NB4 (cell line): ENCODE measurements around the gene RACGAP1.

Experiments
- DNase-seq: peaks from one replicate; pipeline ENCODE4 v3.0.0; 2010; ENCODE audit warnings: low read depth
- H3K4me3 ChIP-seq: one replicate; pipeline ENCODE4 v1.5.1; 2011; ENCODE audit warnings: mild to moderate bottlenecking, low read depth, low read length, moderate library complexity
- MYC ChIP-seq: IDR thresholded peaks from 2 replicates; pipeline ENCODE4 v1.6.1; 2011; ENCODE audit warnings: low read depth, low read length
- POLR2A ChIP-seq: IDR thresholded peaks from 2 replicates; pipeline ENCODE4 v1.6.1; 2011; ENCODE audit warnings: mild to moderate bottlenecking; ENCODE audit not compliant: insufficient read length; ENCODE audit errors: extremely low read depth
- TF ChIP-seq, protein P1 (sequence below): IDR thresholded peaks from one replicate; pipeline ENCODE4 v1.5.1; 2012; ENCODE audit warnings: low read depth, low read length
- TF ChIP-seq, protein P2 (sequence below): IDR thresholded peaks from 2 replicates; pipeline ENCODE4 v1.6.1; 2011; ENCODE audit warnings: low read depth, low read length

Gene RACGAP1

DNA sequence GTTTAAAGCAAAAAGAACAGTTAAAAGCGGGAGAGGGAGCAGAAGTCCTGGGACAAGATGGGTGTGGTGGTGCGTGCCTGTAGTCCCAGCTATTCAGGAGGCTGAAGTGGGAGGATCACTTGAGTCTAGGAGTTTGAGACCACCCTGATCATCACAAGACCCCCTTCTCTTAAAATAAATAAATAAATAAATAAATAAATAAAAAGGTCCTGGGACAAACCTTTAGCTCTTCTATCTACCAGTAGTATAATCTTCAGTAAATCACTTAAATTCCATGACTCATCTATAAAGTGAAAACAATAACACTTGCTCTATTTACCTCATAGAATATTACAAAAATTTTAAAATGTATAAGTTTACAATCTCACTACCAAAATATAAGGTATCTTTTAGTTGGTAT lies 5.8 kb downstream of the RACGAP1 start:
- no peak for DNase-seq
- no peak overlapping the region for H3K4me3 ChIP-seq
- TF ChIP-seq, protein P1, sequence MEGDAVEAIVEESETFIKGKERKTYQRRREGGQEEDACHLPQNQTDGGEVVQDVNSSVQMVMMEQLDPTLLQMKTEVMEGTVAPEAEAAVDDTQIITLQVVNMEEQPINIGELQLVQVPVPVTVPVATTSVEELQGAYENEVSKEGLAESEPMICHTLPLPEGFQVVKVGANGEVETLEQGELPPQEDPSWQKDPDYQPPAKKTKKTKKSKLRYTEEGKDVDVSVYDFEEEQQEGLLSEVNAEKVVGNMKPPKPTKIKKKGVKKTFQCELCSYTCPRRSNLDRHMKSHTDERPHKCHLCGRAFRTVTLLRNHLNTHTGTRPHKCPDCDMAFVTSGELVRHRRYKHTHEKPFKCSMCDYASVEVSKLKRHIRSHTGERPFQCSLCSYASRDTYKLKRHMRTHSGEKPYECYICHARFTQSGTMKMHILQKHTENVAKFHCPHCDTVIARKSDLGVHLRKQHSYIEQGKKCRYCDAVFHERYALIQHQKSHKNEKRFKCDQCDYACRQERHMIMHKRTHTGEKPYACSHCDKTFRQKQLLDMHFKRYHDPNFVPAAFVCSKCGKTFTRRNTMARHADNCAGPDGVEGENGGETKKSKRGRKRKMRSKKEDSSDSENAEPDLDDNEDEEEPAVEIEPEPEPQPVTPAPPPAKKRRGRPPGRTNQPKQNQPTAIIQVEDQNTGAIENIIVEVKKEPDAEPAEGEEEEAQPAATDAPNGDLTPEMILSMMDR: no peak

DNA sequence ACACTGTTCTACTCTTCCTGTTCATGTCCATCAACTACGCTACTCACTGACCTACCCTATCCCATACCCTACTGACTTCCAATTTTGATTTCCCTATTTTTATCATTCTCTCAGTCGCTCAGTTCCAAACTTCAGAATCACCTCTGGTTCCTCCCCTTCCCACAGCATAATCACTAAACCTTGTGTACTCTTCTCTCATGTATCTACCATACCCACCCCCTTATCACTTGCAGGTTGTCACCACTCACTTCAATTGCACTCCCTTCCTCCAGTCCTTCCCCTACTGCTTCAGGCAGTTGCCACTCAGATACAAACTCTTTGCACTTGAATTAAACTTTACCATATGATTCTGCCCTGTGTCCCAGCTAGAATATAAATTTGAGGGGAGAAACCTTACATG lies 6.3 kb downstream of the RACGAP1 start:
- DNase-seq: no peak
- no peak overlapping the region for H3K4me3 ChIP-seq
- TF ChIP-seq, protein P2, sequence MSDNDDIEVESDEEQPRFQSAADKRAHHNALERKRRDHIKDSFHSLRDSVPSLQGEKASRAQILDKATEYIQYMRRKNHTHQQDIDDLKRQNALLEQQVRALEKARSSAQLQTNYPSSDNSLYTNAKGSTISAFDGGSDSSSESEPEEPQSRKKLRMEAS: no peak
- TF ChIP-seq, protein P1: no peak
- no peak for TF ChIP-seq MYC

DNA sequence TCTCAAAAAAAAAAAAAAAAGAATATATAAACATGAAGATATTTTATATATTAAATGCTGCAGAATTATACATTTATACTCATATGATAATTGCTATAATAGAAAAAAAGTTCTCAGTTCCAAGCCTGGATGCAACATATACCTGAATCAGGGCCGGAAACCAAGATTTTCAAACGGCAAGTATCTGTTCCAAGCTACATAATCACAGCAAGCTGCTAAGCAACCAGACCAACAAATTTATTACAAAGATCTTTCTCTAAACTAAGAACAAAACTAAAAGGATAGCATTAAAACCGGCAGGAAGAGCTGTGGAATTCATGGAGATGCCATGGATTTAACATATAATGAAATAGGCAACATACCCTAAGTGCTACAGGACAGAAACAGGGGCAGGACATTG lies 7.1 kb downstream of the RACGAP1 start:
- H3K4me3 ChIP-seq: no peak overlapping the region
- TF ChIP-seq, protein P2: no peak
- TF ChIP-seq, protein P1: no peak
- TF ChIP-seq MYC (no peak), POLR2A (no peak)
- DNase-seq: no peak

DNA sequence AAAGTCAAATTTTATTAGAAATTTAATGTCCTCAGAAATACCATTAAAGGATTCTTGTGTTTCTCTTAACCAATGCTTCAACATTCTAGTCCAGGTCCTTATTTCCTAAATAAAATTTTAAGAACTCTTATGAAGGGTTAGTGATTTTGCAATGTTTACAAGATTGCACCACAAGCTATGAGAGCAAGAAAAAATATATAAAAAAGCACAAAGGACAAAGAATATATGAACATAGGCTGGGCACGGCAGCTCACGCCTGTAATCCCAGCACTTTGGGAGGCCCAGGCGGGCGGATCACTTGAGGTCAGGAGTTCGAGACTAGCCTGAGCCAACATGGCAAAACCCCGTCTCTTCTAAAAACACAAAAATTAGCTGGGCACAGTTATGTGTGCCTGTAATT lies 7.7 kb downstream of the RACGAP1 start:
- DNase-seq: peak; percentile 56
- TF ChIP-seq MYC (no peak), POLR2A (no peak)
- TF ChIP-seq, protein P1: no peak
- TF ChIP-seq, protein P2: no peak
- H3K4me3 ChIP-seq: no peak overlapping the region

DNA sequence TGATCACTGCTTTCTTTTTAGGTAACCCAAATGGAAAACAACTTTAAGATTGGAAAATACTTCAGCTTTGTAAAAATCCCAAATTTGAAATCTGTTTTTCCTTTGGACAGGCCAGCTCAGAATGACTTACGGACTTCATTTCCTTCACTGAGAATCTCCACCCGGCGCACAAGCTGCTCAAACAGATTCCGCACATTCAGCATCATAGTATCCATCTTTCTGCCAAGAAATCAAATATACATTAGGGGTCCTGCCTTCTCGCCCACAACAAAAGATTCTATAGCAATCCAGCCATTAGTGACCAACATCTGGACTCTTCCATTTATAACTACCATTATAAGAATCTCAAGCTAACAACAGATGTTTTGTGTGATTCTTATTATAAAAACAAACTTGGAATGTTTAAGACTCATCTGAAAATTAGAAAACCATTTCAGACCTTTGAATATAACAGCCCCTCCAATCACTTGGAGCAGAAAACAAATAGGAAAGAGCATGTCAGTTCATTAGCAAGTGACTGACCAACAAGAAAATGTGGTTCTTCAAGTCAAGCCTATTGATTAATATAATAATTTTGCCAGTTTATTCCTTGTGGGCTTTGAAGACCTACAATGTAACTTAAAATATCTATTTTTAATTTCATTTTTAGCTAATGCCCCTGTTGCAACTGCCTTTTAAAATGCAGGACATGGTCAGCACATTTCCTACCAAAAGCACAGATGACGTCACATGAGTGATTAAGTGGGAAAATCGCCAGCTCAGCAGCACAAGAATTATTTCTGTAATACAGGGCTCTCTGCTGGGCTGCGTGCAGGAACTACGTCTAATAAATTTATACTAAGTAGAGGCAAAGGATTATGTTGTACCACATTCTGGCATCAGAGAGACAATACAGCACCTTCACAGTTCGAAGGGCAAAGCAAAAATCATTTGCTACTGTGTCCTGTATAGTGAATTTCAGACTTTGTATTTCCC lies 8.5 kb downstream of the RACGAP1 start:
- no peak overlapping the region for H3K4me3 ChIP-seq
- TF ChIP-seq, protein P2: no peak
- TF ChIP-seq, protein P1: no peak
- TF ChIP-seq POLR2A (no peak), MYC (no peak)
- DNase-seq: no peak

DNA sequence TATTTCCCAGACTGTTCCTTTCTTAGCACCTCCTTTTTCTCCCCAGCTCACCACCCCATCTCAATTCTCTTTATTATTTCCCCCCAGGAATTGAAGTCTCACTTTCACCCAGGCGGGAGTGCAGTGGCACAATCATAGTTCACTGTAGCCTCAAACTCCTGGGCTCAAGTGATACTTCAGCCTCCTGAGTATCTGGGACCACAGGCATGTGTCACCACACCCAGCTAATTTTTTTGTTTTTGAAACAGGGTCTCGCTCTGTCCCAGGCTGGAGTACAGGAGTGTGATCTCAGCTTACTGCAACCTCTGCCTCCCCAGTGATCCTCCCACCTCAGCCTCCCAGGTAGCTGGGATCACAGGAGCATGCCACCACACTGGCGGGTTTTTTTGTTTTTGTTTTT lies 11.0 kb downstream of the RACGAP1 start:
- H3K4me3 ChIP-seq: no peak overlapping the region
- TF ChIP-seq MYC: no peak
- TF ChIP-seq, protein P1: no peak
- TF ChIP-seq POLR2A: no peak
- TF ChIP-seq, protein P2: no peak
- DNase-seq: no peak
